ENCODE data around the gene HNRNPCL4.
"Not testable (repeated sequence)": the region's sequence is repeated elsewhere in the genome, so short reads cannot be mapped to it uniquely, and the experiment has no call there.

HNRNPCL4 gene

DNA sequence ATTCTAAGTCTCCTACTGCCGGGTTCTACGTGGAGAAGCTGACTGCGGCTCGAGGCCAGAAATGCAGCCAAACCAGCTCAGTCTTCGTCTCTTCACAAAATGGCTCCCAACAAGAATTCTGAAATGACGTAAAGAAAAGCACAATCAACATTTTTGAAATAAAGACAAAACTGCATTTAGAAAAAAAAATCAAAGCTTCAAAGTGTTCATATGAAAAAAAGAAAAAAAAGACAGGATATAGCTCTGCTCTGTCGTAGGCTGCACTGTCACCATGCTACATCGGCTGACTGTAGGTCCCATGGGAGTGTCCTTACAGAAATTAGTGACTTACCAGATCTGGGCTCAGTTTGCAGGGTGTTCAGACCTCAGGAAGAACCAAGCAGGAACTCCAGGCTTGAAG is at the start of gene HNRNPCL4:
HNRNPCL4 (minus strand) TSS at position 101 of the 400 bp plus-strand sequence. CDS start 164 bp downstream, outside the sequence.
- DNase-seq = not testable (repeated sequence)

DNA sequence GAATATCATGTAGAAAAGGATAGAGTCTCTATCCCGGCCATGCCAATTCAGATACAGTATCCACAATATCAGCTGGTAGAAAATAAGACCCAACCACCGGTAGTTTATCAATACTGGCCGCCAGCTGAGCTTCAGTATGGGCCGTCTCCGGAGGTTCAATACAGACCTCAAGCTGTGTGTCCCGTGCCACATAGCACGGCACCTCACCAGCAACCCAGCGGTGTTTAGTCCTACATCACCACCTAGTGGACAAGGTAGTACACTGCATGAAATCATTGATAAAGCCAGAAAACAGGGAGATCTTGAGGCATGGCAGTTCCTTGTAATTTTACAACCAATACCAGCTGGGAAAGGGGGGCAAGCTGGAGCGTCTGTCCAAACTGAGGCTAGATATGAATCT is 43.3 kb upstream of the HNRNPCL4 start:
- DNase-seq = not testable (repeated sequence)

DNA sequence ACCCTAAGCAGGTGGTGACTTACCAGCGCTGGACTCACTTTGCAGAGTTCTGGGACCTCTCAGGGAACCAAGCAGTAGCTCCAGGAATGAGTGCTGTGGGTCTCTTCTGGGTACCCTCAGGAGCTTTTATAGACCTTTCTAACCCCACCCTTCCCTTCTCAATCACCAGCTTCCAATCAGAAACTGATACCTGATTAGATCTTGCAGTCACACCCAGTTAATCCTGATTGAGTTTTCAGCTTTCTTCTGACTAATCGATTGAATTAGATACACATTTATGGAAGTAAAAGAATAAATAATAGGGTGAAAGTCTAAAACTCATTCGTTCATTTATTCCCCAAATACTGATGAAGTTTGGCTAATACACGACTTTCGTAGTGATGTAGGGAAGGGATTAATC is 35.9 kb upstream of the HNRNPCL4 start, which contains the start of gene PRAMEF13:
PRAMEF13 (minus strand) TSS at position 101 of the 400 bp plus-strand sequence. CDS start 1,820 bp downstream, outside the sequence.
- not testable (repeated sequence) for DNase-seq

DNA sequence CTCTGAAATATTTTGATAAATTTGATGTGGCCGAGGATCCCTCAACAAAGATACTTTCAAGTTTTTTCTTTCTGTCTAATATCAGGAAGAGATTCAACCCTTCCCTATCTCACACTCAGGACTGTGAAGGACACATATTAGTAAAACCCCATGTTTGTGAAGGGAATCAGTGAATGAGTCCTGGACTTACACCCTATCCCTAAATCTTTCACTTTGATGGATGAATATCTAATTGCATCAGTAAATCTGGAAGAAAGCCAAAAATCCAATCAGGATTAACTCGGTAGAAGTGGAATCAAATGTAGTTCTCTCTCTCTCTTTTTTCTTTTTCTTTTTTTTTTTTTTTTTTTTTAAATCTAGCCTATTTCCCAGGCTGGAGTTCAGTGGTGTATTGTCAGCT is 6.1 kb upstream of the HNRNPCL4 start, which contains the start of gene PRAMEF9:
PRAMEF9 (plus strand) TSS at position 301 of the 400 bp plus-strand sequence. CDS start 3,433 bp downstream, outside the sequence.
- not testable (repeated sequence) for DNase-seq

DNA sequence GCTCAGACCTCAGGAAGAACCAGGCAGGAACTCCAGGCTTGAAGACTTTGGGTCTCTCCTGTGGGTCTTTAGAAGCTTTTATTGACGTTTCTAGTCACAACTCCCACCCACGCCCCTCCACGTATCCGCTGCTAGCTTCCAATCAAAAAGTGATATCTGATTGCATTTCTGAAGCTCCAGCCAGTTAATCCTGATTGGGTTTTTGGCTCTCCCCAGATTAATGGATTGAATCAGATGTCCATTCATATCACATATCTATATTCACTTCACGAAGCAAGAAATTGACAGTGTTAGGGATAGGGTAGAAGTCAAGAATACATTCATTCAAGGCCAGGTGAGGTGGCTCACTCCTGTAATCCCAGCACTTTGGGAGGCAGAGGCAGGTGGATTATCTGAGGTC is 9.5 kb downstream of the HNRNPCL4 start, which contains the start of gene PRAMEF26:
PRAMEF26 (minus strand) TSS at position 101 of the 400 bp plus-strand sequence. CDS start 2,914 bp downstream, outside the sequence.
- DNase-seq = not testable (repeated sequence)

DNA sequence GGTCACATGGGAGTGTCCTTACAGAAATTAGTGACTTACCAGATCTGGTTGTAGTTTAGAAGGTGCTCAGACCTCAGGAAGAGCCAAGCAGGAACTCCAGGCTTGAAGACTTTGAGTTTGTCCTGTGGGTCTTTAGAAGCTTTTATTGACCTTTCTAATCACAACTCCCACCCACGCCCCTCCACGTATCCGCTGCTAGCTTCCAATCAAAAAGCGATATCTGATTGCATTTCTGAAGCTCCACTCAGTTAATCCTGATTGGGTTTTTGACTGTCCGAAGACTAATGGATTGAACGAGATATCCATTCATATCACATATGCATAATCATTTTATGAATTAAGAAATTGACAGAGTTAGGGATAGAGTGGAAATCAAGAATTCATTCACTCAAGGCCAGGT is 48.7 kb downstream of the HNRNPCL4 start, which contains the start of gene HNRNPCL2:
HNRNPCL2 (minus strand) TSS at position 101 of the 400 bp plus-strand sequence. CDS start 454 bp downstream, outside the sequence.
- DNase-seq = not testable (repeated sequence)
